SK-N-MC (cell line): Measurements from ENCODE around the gene PRR7.

Source experiments
- DNase-seq: peaks from one replicate; pipeline ENCODE4 v3.0.0-alpha.2; 2011; ENCODE audit warnings: low read depth, low spot score
- H3K27ac ChIP-seq: fragments of 200-600 bp; sonication (generic); 2 replicates; pipeline ENCODE4 v1.5.1; 2016; ENCODE audit warnings: mixed run types
- H3K36me3 ChIP-seq: fragments of 200-600 bp; sonication (generic); 2 replicates; pipeline ENCODE4 v1.6.1; 2017; ENCODE audit warnings: antibody characterized with exemption, low read length, mixed read lengths; ENCODE audit not compliant: insufficient read depth
- H3K4me3 ChIP-seq: fragments of 200-600 bp; sonication (generic); 2 replicates; pipeline ENCODE4 v1.5.1; 2016
- H3K9ac ChIP-seq: fragments of 200-600 bp; sonication (generic); 2 replicates; pipeline ENCODE4 v1.8.0; 2017; ENCODE audit warnings: mixed run types, mixed read lengths; ENCODE audit not compliant: insufficient read length
- H3K9me3 ChIP-seq: fragments of 200-600 bp; sonication (generic); 2 replicates; pipeline ENCODE4 v1.6.1; 2017; ENCODE audit warnings: low read depth, mild to moderate bottlenecking, antibody characterized with exemption, low read length, moderate library complexity, mixed read lengths
- EZH2 ChIP-seq: fragments of 200-600 bp; sonication (generic); IDR thresholded peaks from one replicate; pipeline ENCODE4 v1.6.1; 2017; ENCODE audit warnings: antibody characterized with exemption
- FOXP2 ChIP-seq: optimal IDR thresholded peaks from 2 replicates; pipeline ENCODE3; 2011; ENCODE audit warnings: mild to moderate bottlenecking, moderate library complexity; ENCODE audit not compliant: insufficient read depth; ENCODE audit errors: extremely low read length, control extremely low read depth
- POLR2AphosphoS5 ChIP-seq: IDR thresholded peaks from 2 replicates; pipeline ENCODE4 v1.6.1; 2012; ENCODE audit warnings: mild to moderate bottlenecking, low read depth, low read length, borderline replicate concordance

PRR7 gene

DNA sequence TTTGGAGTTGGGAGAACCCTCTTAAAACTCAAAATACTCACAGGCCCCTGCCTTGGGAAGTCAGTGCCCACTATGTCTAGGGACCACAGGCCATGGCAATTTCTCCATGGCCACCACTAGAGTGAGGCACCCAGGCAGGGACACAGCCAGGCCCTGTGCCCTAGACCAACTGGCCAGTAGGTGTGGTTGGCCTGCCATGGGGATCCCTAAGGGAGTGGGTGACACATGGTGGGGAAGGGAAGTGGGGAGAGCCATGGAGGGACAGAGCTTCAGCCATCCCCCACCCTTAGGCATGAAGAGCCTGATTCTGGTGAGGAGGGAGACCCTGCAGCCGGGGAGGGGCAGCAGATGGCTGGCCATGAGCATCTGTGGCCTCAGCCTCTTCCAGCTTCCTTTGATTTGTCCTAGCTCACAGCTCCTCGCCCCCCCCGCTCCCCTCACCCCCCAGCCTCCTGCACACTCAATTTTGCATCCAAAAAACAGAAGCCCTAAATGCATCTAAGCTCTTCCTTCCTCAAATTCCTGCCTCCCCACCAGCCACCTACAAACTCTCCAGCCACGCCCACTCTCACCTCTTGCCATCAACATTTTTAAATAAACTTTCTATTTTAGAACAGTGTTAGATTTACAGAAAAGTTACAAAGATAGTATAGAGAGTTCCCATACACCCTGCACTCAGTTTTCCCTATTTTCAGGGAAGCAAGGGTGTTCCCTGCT, 28.4 kb downstream of the PRR7 start:
- TF ChIP-seq POLR2AphosphoS5, result no peak
- TF ChIP-seq EZH2, result no peak
- no peak for TF ChIP-seq FOXP2
- Histone ChIP-seq H3K4me3 (no peak overlapping the region), H3K27ac (no peak overlapping the region), H3K9ac (no peak overlapping the region), H3K9me3 (no peaks in the 10 kb centered on the region), H3K36me3 (peaks cover 24% of the 10 kb centered on the region)
- DNase-seq, result no peak

DNA sequence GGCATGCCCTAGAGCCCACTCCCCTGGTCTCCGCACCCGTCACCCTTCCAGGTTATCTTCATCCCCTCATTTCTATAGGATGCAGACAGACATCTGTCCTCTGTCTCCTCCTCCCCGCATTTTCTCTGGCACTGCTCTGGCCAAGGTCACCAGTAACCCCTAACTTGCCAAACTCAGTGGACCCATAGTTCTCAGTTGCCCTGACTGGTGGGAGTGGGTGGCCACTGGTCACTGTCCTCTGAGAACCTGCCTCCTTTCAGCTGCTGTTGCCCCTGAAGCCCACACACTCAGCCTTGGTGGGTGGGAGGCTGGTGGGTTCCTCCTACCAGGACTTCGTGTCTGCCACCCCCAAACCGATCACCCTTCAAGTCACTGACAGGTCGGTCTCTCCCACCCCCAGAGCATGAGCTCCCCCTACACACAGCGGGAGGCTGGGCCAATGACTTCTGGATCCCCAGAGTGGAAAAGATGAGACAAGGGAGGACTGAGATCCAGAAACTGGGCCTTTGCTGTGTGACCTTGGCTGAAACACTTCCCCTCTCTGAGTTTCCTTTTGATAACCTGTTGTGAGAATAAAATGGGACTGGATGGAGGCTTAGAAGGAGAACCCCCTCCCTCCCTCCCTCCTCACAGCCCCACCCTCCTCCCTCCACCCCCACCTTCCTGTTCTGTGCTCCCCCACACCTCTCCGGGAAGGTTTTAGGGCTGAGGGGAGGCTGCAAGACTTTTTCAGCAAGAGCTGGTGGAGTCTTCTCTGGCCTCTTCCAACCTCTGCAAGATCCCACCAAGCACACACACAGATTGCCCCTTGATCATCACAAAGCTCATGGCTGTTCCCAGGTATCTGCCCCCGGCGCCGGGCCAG, 29.2 kb downstream of the PRR7 start:
- no peak for DNase-seq
- no peak overlapping the region for H3K4me3 ChIP-seq
- H3K36me3 ChIP-seq, result peaks cover 16% of the 10 kb centered on the region
- TF ChIP-seq POLR2AphosphoS5 (no peak), EZH2 (no peak)
- H3K27ac ChIP-seq, result no peak overlapping the region
- H3K9ac ChIP-seq, result no peak overlapping the region
- H3K9me3 ChIP-seq, result no peaks in the 10 kb centered on the region

DNA sequence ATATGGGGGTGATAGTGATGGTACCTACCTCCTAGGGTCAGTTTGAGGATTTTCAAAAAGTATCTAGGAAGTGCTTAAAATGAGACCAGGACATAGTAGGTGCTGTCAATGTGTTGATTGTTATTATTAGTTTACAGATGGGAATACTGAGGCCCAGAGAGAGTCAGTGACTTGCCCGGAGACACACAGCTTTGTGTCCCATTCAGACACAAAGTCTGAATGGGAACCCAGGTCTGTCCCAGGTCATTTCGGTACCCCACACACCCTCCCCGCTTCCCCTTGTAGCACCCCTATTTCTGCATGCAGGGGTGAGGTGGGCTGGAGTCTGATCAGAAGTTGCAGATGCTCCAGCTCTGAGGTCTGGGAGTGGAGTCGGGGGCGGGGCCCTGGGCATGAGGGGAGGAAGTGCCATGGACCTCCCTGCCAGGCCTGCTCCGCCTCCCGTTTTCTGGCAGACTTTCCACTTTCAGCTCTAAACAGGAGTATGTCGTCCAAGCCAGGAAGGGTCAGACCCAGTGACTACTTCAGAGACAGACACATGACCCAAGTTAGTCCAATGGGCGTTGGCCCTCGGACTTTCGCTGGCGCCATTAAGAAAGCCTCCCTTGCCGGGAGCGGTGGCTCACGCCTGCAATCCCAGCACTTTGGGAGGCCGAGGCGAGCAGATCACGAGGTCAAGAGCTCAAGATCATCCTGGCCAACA, 30.1 kb downstream of the PRR7 start:
- TF ChIP-seq FOXP2 (no peak), EZH2 (no peak), POLR2AphosphoS5 (no peak)
- no peak for DNase-seq
- no peak overlapping the region for H3K27ac ChIP-seq
- H3K4me3 ChIP-seq, result no peak overlapping the region
- H3K9me3 ChIP-seq, result no peaks in the 10 kb centered on the region
- no peak overlapping the region for H3K9ac ChIP-seq
- H3K36me3 ChIP-seq, result peaks cover 7% of the 10 kb centered on the region

DNA sequence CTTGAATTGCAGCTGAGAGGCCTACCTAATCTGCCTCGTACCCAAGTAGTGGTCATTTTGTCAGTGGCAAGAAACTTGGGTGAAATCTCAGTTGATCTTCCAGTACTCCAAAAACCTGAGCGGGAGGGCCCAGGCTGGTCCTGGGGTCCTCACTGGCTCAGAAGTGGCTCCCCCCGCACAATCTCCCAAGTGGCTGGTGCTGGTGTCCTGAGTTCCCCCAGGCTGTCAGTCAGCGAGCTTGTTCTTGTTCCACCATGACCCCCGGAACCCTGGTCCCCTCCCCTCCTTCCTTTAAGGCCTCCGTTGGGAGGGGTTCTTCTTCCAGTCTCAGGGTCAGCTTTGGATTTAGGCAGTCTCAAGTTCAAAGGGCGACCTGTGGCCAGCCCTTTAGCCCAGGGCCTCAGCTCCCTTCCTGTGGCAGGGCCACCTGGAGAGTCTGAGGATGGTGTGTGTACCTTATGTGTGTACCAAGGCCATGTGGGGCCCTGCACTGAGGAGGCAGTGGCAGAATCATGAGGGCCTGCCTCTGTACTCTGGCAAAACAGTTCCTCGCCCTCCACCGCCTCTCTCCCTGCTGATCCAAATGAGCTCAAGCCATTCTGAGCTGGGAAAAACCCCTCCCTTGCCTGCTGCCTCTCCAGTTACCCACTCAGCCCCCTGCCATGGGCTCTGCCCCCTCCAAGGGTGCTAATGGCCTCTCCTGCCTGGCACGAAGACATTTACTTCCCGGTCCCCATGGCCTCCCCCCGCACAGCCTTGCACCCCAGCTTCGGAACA, 31.3 kb downstream of the PRR7 start:
- DNase-seq, result no peak

DNA sequence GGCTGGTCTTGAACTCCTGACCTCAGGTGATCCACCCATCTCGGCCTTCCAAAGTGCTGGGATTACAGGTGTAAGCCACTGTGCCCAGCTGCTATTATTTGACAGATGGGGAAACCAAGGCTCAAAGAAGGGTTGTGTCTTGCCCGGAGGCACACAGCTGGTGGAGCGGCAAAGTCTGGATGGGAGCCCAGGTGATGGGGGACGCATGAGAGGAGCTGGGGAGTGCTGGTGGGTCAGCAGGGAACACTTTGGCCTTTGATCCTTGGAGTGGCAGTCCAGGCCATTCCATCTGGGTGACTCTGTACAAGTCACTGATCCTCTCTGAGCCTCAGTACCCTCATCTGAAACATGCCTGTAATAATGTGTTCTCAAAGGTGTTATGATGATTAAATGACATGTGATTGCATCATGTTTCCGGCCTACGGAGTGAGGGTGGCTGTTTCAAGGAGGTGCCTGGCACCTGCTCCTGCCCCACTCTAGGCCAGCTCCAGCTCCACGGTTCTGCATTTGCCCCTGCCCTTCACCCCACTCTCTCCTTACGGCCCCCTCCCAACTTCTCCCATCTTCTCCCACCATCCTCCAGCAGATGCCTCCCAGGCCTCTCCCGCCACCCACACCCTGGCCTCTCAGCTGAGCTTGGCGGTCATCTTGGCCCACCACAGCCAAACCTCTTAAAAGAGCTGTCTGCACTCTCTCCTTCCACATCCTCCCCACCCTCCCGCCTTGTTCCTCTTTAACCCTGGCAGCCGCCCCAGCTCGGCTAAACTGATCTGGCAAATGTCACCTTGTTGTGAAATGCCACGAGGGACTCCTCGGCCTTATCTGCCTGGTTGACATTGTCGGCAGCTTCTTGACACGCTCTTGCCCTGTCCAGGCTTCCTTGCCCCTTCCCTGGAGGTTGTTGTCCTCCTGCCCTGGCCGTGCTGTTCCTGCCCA, 32.4 kb downstream of the PRR7 start:
- H3K9me3 ChIP-seq, result no peaks in the 10 kb centered on the region
- no peaks in the 10 kb centered on the region; the same call in 1 of the 2 replicates for H3K36me3 ChIP-seq
- no peak for TF ChIP-seq EZH2
- no peak; the same call in 1 of the 2 replicates for TF ChIP-seq POLR2AphosphoS5
- TF ChIP-seq FOXP2, result no peak
- H3K27ac ChIP-seq, result peak overlapping the region; percentile 74
- DNase-seq, result no peak
- no peak overlapping the region for H3K9ac ChIP-seq
- H3K4me3 ChIP-seq, result no peak overlapping the region

More for the DNA sequence above, 31.3 kb downstream of the PRR7 start:
- H3K4me3 ChIP-seq, result no peak overlapping the region
- TF ChIP-seq POLR2AphosphoS5, result no peak
- no peak for TF ChIP-seq EZH2
- TF ChIP-seq FOXP2, result no peak
- H3K36me3 ChIP-seq, result no peaks in the 10 kb centered on the region; the same call in 1 of the 2 replicates
- peak overlapping the region; percentile 60 for H3K27ac ChIP-seq
- no peak overlapping the region for H3K9ac ChIP-seq
- no peaks in the 10 kb centered on the region for H3K9me3 ChIP-seq

DNA sequence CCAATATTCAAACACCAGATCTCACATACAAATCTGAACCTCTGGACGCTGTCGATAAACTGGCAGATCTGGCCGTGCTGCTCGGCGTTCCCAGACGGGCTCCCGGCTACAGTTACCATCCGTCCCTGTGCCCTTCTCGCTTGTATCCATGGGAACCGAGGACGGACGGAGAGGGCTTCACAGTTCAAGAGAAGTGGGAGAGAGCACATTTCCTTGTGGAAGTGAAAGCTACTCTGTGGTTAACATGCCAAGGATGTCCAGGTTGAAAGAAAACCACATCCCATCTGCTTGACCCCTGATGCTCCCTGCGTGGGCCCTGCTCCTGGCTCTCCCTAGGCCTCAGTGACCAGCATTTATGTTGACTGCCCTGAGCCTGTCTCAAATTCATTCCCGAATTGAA, 33.2 kb downstream of the PRR7 start:
- Histone ChIP-seq H3K4me3 (no peak overlapping the region), H3K36me3 (no peaks in the 10 kb centered on the region; the same call in 1 of the 2 replicates), H3K27ac (peak overlapping the region; percentile 74), H3K9me3 (no peaks in the 10 kb centered on the region), H3K9ac (no peak overlapping the region)
- no peak for DNase-seq
- TF ChIP-seq EZH2 (no peak), POLR2AphosphoS5 (no peak; the same call in 1 of the 2 replicates), FOXP2 (no peak)

DNA sequence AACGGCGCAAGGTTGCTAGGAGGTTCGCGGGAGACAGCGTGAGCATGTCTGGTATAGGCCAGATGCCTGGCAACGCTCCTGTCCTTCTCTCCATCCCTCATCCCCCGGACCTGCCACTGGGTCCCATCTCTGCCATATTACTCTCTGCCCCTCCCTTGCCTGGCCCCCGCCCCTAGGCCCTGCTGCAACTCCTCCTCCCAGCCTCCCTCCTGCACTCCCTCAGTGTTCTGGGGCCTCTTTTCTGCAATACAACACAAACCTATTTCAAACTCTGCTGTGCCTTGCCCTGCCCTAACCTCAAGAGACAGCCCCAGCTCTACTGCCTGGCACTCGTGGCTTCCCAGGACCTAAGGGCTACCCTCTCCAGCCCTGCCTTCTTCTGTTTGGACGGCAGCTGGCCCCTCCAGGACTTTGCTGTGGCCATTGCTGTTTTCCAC, 35.8 kb downstream of the PRR7 start:
- peaks cover 9% of the 10 kb centered on the region; the same call in 1 of the 2 replicates for H3K36me3 ChIP-seq
- TF ChIP-seq FOXP2 (no peak), POLR2AphosphoS5 (0 out of 2 replicates have a peak, but pooled peaks have one; percentile 19), EZH2 (no peak)
- H3K9me3 ChIP-seq, result no peaks in the 10 kb centered on the region
- no peak for DNase-seq
- H3K4me3 ChIP-seq, result no peak overlapping the region
- peak overlapping the region; percentile 19; the same call in 1 of the 2 replicates for H3K27ac ChIP-seq
- no peak overlapping the region for H3K9ac ChIP-seq
